GM19328 (cell line): ENCODE measurements around the gene PIK3IP1.

Source experiments
- ATAC-seq: cut with Tn5 transposase; IDR thresholded peaks from one replicate; pipeline ENCODE4 v1.9.1; 2021; ENCODE audit warnings: mild to moderate bottlenecking, moderate library complexity; ENCODE audit not compliant: unreplicated experiment

PIK3IP1 gene

GRCh38 chr22:31313366-31314147, 21.3 kb upstream of the PIK3IP1 start:
- ATAC-seq, result no peak

- no peak for ATAC-seq
These were observed 15.9 kb upstream of the PIK3IP1 start for GRCh38 chr22:31308181-31308580.

GRCh38 chr22:31305194-31305593, 12.9 kb upstream of the PIK3IP1 start:
- no peak for ATAC-seq

GRCh38 chr22:31302537-31302936, 10.2 kb upstream of the PIK3IP1 start:
- no peak for ATAC-seq

GRCh38 chr22:31302006-31302405, 9.7 kb upstream of the PIK3IP1 start:
- no peak for ATAC-seq

GRCh38 chr22:31300896-31301295, 8.6 kb upstream of the PIK3IP1 start:
- ATAC-seq, result no peak

- no peak for ATAC-seq
These were observed 3.8 kb upstream of the PIK3IP1 start for GRCh38 chr22:31295831-31296657.

GRCh38 chr22:31295360-31295759, 3.1 kb upstream of the PIK3IP1 start:
- ATAC-seq, result no peak

- ATAC-seq, result no peak
These were observed 630 bp downstream of the PIK3IP1 start for GRCh38 chr22:31291481-31292235.

GRCh38 chr22:31290494-31291471, 1.5 kb downstream of the PIK3IP1 start:
- peak; percentile 79 for ATAC-seq

GRCh38 chr22:31289344-31289743, 2.9 kb downstream of the PIK3IP1 start:
- no peak for ATAC-seq

- ATAC-seq, result no peak
These were observed 3.6 kb downstream of the PIK3IP1 start for GRCh38 chr22:31288496-31289240.

GRCh38 chr22:31287818-31288495, 4.3 kb downstream of the PIK3IP1 start:
- no peak for ATAC-seq

- no peak for ATAC-seq
These were observed 5.7 kb downstream of the PIK3IP1 start for GRCh38 chr22:31286360-31287255.

GRCh38 chr22:31284281-31285155, 7.8 kb downstream of the PIK3IP1 start:
- ATAC-seq, result no peak

GRCh38 chr22:31282748-31283468, 9.4 kb downstream of the PIK3IP1 start:
- no peak for ATAC-seq
